KMS-11 (cell line): ENCODE measurements around the gene POLR3E.

Experiments
- H2AFZ ChIP-seq: fragments of 200-600 bp; sonication (generic); 2 replicates; pipeline ENCODE4 v1.6.1; 2016; ENCODE audit warnings: antibody characterized with exemption, mixed run types, low read depth
- H3K27ac ChIP-seq: fragments of 200-600 bp; sonication (generic); 2 replicates; pipeline ENCODE4 v1.6.1; 2016; ENCODE audit warnings: mild to moderate bottlenecking, mixed run types
- H3K27me3 ChIP-seq: fragments of 200-600 bp; sonication (generic); 2 replicates; pipeline ENCODE4 v1.6.1; 2017; ENCODE audit warnings: mild to moderate bottlenecking, low read depth, mixed run types, moderate library complexity; ENCODE audit not compliant: insufficient read depth
- H3K36me3 ChIP-seq: fragments of 200-600 bp; sonication (generic); 2 replicates; pipeline ENCODE4 v1.6.1; 2017; ENCODE audit warnings: mild to moderate bottlenecking, mixed run types; ENCODE audit not compliant: insufficient read depth
- H3K4me1 ChIP-seq: fragments of 200-600 bp; sonication (generic); 2 replicates; pipeline ENCODE4 v1.6.1; 2016; ENCODE audit warnings: mild to moderate bottlenecking, low read depth, mixed run types; ENCODE audit not compliant: poor library complexity, severe bottlenecking
- H3K4me2 ChIP-seq: fragments of 200-600 bp; sonication (generic); 2 replicates; pipeline ENCODE4 v1.7.0; 2016; ENCODE audit warnings: mild to moderate bottlenecking, mixed run types
- H3K4me3 ChIP-seq: fragments of 200-600 bp; sonication (generic); IDR thresholded peaks from 2 replicates; pipeline ENCODE4 v1.6.1; 2017; ENCODE audit warnings: low read depth, low read length, mixed read lengths; ENCODE audit not compliant: insufficient read depth
- H3K79me2 ChIP-seq: fragments of 200-600 bp; sonication (generic); 2 replicates; pipeline ENCODE4 v1.6.1; 2016; ENCODE audit warnings: low read depth, mixed run types; ENCODE audit not compliant: insufficient read depth
- H3K9ac ChIP-seq: fragments of 200-600 bp; sonication (generic); 2 replicates; pipeline ENCODE4 v1.6.1; 2016; ENCODE audit warnings: mild to moderate bottlenecking, mixed run types
- H4K20me1 ChIP-seq: fragments of 200-600 bp; sonication (generic); 2 replicates; pipeline ENCODE4 v1.6.1; 2016; ENCODE audit warnings: mild to moderate bottlenecking, mixed run types; ENCODE audit not compliant: insufficient read depth
- CTCF ChIP-seq: fragments of 200-600 bp; sonication (generic); conservative IDR thresholded peaks from 2 replicates; pipeline ENCODE4 v1.6.1; 2017; ENCODE audit warnings: low read depth, mild to moderate bottlenecking, antibody characterized with exemption, low read length, moderate library complexity, mixed read lengths

Gene POLR3E

GRCh38 chr16:22340945-22341344 is 43.7 kb downstream of the POLR3E start:
- TF ChIP-seq CTCF, result no peak
- H3K79me2 ChIP-seq, result no peaks in the 10 kb centered on the region
- H3K9ac ChIP-seq, result no peak overlapping the region
- H4K20me1 ChIP-seq, result no peaks in the 10 kb centered on the region
- H3K36me3 ChIP-seq, result no peaks in the 10 kb centered on the region
- H3K4me3 ChIP-seq, result no peak overlapping the region
- no peak overlapping the region for H2AFZ ChIP-seq
- H3K27ac ChIP-seq, result no peak overlapping the region
- no peaks in the 10 kb centered on the region for H3K4me1 ChIP-seq
- no peaks in the 10 kb centered on the region for H3K27me3 ChIP-seq
- no peak overlapping the region for H3K4me2 ChIP-seq

DNA sequence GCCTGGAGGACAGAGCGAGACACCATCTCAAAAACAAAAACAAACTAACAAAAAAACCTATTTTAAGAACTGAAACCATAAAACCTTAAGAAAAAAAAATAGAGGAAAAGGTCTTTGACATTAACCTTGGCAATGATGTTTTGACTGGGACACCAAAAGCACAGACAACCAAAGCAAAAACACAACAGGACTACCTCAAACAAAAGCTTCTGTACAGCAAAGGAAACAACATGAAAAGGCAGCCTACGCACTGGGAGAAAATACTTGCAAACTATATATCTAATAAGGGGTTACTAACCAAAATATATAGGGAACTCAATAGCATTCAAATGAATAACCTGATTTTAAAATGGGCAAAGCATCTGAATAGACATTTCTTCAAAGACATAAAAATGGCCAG is 44.9 kb downstream of the POLR3E start:
- no peak overlapping the region for H3K4me2 ChIP-seq
- no peak overlapping the region for H3K27ac ChIP-seq
- H3K4me3 ChIP-seq, result no peak overlapping the region
- no peaks in the 10 kb centered on the region for H3K27me3 ChIP-seq
- H3K4me1 ChIP-seq, result no peaks in the 10 kb centered on the region
- H2AFZ ChIP-seq, result no peak overlapping the region
- peaks cover 7% of the 10 kb centered on the region; the same call in 1 of the 2 replicates for H3K36me3 ChIP-seq
- no peaks in the 10 kb centered on the region for H3K79me2 ChIP-seq
- no peak for TF ChIP-seq CTCF
- H3K9ac ChIP-seq, result no peak overlapping the region
- no peaks in the 10 kb centered on the region for H4K20me1 ChIP-seq

GRCh38 chr16:22346483-22346882 is 49.3 kb downstream of the POLR3E start:
- H3K79me2 ChIP-seq, result no peaks in the 10 kb centered on the region; the same call in 1 of the 2 replicates
- H3K4me3 ChIP-seq, result no peak overlapping the region
- TF ChIP-seq CTCF, result no peak
- no peak overlapping the region for H3K9ac ChIP-seq
- H3K36me3 ChIP-seq, result peaks cover 20% of the 10 kb centered on the region; the same call in 1 of the 2 replicates
- no peaks in the 10 kb centered on the region for H4K20me1 ChIP-seq
- H3K4me1 ChIP-seq, result no peaks in the 10 kb centered on the region
- no peak overlapping the region for H3K27ac ChIP-seq
- H3K4me2 ChIP-seq, result no peak overlapping the region
- H2AFZ ChIP-seq, result no peak overlapping the region
- no peaks in the 10 kb centered on the region for H3K27me3 ChIP-seq

GRCh38 chr16:22347100-22347820 is 50.1 kb downstream of the POLR3E start:
- H3K27ac ChIP-seq, result no peak overlapping the region
- no peaks in the 10 kb centered on the region for H3K4me1 ChIP-seq
- H3K79me2 ChIP-seq, result peaks cover 5% of the 10 kb centered on the region; the same call in 1 of the 2 replicates
- no peaks in the 10 kb centered on the region for H4K20me1 ChIP-seq
- no peak for TF ChIP-seq CTCF
- no peaks in the 10 kb centered on the region for H3K27me3 ChIP-seq
- no peak overlapping the region for H3K4me3 ChIP-seq
- H3K4me2 ChIP-seq, result no peak overlapping the region
- H3K36me3 ChIP-seq, result peaks cover 20% of the 10 kb centered on the region; the same call in 1 of the 2 replicates
- no peak overlapping the region for H2AFZ ChIP-seq
- H3K9ac ChIP-seq, result no peak overlapping the region
